Inferior parietal cortex (tissue), 1 donor: ENCODE measurements around the gene DNAAF5.

Experiments
- DNase-seq: peaks from one replicate; pipeline ENCODE4 v3.0.0-alpha.2; 2016; ENCODE audit errors: extremely low spot score

DNAAF5 gene

DNA sequence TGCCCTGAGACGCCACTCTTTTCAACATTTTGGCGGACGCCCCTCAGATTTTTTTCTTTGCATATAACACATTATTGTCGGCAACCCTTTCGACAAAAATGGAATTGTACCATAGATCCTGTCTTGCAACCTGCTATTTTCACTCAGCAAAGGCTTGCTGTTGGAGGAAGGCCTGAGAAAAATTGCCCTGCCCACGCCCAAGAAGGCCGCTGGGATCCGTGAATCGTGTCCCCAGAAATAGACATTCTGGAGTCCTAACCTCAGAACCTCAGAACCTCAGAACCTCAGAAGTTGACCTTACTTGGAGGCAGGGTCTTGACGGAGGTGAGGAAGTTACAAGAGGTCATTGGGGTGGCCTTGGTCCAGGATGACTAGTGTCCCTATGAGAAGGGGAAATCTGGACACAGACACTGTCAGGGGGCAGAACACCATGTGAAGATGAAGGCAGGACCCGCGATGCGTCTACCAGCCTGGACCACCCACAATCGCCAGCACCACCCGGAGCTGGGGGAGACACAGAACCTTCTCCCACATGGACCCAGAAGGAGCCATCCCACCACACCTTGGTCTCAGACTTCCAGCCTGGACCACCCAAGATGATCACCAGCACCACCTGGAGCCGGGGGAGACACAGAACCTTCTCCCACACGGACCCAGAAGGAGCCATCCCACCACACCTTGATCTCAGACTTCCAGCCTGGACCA is 19.1 kb upstream of the DNAAF5 start:
- DNase-seq, result no peak

DNA sequence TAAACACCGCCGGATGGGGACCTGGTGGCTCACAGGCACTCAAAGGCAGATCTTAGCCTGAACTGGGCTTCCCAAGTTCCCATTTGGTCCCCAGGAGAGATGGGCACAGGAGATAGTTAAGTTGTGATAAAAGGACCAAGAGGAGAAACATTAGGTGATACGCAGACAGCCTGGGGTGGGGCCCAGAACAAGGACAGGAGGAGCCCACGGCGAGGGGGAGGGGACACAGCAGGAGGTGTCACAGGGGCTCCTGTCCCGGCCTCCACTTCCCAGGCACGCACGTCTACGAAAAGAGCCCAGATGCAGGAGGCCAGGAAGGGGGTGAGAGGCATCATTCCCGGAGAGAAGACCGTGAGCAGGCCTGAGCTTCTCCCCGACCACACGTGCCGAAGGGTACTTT is 16.3 kb upstream of the DNAAF5 start:
- no peak for DNase-seq

DNA sequence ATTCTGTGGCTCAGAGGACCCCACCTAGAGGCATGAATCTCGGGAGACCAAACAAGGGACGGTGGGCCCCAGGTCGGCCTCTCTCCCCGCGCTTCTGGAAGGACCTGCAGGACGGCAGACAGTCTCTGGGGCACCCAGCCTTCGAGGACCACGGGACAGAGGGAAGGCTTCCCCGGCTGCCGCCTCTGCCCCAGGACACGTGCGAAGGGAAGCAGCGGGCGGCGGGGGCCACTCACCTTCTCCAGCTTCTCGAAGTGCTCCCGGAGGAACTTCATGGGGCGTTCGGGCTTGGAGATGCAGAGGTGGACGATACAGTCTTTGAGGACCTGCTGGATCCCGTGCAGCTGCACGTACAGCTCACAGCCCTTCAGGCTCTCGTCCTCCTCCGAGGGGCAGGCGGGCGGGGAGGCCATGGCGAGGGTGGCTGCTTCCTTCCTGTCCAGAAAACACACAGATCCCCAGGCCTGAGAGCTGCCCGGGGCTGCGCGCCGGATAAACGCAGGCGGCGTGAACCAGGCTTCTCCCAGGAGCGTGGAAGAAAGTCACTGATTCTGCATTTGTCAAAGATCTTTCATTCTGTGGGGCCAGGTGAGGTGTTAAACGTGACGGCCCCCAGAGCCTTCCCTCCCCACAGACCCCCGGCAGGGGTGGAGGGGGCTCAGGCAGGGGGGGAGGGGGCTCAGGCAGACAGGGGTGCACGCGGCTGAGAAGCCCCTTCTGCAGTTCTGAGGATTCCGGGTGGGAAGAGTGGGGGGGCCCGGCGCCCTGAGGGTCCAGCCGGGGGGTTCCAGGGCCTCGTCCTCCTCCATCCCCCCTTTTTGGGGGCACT is 15.2 kb upstream of the DNAAF5 start:
- no peak for DNase-seq

DNA sequence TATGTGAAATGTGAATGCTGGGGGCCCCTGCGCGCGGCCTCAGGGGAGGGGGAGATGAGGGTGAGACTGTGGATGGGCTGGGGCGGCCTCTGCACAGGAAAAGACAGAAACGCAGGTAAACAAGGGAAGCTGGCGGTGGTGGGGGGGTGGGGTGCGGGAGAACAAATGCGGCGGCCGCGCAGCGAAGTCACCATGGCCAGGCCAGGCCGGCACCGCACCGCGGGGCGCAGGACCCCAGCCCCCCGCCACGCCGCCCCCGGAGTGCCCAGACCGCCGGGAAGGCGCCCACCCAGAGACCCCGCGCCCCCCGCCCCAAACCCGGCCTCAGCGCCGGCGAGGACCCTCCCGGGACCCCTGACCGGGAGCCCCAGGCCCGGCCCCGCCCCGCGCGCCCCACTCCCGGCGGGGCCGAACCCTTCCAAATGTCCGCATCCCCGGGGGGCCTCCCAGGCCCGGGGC is 14.5 kb upstream of the DNAAF5 start:
- DNase-seq, result no peak

DNA sequence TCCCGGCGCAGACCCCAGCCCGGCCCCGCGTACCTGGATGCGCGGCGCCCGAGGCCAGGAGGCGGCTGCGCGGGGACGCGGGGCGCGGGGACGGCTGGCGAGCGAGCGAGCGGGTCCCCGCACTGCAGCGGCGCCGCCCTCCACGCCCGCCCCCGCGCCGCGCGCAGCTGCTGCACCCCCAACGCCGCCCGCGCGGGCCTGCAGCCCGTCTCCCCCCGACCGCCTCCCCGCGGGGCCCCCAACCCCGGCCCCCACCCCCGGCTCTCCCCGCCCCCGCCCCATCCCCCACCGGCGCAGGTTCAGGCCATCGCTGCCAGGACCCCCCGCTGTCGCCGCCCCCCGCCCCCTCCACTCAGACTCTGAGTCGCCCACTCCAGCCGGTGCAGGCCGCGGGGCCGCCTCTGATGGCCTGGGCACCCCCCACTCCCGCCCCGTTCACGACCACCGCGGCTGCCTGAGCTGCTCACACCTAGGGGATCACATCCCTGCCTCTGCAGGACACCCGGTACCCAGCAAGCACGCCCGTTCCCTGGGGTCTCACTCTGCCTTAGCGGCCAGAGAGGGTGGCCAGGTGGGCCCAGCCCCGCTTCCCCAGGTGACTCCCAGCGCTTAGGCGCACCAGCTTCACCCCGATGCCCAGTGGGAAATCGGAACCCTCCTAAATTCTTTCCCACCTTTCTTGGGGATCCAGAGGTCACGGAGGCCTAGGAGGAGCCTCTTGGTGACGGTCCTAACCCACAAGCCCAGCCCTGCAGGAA is 13.9 kb upstream of the DNAAF5 start:
- no peak for DNase-seq

DNA sequence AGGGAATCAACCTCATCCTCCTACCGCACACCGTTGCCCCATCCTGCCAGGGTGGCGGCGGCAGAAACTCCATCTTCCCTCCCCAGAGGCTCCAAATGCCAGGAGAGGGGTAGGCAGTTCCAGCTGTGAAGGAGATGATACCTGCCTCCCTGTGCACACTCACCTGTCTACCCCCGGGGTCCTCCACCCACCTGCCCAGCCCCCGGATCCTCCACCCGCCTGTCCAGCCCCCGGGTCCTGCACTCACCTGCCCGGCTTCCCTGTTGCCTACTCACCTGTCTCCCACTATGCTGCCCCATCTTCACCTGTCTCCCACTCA is 13.4 kb upstream of the DNAAF5 start:
- no peak for DNase-seq

DNA sequence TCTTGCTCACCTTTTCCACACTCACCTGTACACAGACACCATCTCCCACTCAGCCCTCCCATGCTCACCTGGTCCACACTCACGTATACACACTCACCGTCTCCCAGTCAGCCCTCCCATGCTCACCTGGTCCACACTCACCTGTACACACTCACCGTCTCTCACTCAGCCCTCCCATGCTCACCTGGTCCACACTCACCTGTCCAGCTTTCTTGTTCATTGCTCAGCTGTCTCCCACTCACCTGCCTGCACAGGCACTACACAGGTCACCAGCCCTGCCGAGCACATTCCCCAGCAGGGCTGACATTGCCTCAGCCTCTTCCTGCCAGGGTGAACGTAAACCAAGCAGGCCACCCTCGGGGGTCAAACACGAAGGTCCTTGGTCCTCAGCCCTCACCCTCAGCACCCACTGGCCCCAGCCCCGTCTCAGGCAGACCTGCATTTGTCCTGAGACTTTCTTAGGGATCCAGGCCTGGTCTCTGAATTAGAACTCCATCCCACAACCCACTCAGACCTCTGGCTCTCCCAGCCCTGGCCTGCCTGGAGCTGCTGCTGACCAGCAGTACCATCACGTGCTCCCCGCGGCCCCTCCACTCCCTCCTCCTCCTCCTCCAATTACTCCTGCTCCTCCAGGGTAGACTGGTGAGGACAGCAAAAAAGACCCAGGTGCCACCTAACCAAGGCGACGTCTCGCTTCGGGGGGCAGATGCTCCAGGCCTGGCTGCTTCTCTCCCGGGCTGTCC is 12.8 kb upstream of the DNAAF5 start:
- DNase-seq, result no peak

DNA sequence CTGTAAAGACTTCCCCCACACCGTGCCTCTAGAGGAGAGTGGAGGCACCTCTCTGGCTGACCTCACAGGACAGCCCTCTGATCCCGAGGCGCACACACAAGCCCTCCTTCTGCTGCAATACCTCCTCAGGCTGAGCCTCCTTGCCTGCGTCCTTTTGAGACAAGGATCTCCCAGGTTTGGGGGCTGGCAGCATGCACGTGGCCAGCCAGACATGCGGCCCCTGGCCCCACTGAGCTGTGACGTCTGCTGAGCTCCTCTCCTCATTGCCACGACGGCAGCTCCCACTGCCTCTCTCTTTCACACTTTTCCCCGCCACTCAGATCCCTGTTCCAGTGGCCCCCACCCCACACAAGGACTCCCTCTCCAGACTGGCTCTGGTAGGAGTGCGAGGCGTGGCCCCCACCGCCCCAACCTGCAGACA is 12.2 kb upstream of the DNAAF5 start:
- no peak for DNase-seq

DNA sequence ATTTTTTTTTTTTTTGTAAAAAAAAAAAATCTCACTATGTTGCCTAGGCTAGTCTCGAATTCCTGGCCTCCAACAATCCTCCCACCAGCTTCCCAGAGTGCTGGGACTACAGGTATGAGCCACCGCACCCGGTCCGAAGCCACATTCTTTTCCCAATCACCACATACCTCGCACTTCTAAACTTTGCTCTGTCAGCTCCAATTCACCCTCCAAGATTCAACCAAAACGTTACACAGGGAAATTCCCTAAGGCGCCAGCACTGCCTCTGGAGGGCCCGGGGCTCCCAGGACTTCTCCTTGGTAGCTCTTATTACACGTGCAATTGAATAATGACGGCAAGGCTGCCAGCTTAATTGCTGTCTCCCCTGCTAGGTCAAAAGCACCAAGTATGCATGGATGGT is 10.3 kb upstream of the DNAAF5 start:
- no peak for DNase-seq

DNA sequence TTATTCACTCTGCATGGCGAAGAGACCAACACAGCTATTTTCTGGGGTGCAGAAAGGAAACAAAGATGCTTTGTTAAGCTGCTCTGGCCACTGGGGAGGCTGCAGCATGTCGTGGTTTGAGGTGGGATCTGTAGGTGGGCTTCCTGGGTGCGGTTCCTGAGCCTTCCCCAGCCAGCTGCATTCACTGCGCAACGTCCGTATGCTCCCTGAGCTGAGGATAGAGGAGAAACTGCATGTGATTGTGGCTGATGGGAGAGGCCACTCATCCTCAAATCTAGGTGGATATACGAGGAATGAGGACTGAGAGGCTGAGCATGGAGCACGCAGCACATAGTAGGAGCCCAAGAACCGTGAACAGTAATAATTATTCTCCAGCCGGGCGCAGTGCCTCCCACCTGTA is 9.9 kb upstream of the DNAAF5 start:
- no peak for DNase-seq

DNA sequence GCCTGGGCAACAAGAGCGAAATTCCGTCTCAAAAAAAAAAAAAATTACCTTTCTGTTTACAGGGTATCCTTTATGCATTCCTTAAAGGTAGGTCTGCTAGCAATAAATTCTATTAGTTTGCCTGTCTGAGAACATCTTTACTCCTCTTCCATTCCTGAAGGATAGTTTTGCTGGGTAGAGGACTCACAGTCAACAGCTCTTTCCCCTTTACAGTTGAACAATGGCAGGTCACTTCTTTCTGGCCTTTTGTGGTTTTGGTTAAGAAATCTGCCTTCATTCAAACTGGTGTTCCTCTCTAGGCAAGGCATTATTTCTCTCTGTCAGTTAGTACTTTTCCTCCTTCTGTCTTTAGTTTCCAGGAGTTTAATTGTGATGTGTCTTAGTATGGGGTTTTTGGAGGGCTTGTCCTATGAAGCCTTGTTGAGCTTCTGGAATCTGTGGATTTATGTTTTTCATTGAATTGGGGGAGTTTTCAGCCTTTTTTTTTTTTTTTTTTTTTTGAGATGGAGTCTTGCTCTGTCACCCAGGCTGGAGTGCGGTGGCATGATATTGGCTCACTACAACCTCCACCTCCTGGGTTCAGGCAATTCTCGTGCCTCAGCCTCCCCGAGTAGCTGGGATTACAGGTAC is 4.8 kb upstream of the DNAAF5 start:
- DNase-seq, result no peak

DNA sequence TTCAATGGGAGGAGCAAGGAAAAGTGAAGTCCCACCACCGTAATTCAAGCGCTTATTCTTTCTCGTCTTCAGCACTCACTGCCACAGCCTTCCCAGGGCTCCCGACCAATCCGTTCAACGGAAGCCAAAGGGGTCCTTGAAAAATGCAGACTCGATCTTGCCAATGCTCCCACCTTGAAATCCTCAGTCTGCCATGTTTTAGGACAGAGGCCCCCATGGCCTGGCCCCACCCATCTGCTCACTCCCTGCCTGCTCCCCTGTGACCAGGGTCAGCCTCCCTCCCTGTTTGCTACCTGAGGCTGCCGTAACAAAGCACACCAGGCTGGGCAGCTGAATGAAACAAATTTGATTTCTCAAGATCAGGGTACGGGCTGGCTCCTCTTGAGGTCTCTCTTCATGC is 3.0 kb upstream of the DNAAF5 start:
- no peak for DNase-seq

DNA sequence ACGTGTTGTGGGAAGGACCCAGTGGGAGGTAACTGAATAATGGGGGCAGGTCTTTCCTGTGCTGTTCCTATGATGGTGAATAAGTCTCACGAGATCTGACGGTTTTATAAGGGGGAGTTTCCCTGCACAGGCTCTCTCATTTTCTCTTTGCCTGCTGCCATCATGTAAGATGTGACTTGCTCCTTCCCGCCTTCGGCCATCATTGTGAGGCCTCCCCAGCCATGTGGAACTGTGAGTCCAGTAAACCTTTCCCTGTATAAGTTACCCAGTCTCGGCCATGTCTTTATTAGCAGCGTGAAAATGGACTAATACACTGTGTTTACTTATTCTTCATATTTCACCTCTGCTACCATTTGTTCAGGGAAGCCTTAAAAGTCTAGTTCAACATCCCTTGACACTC is 2.2 kb upstream of the DNAAF5 start:
- DNase-seq, result no peak

DNA sequence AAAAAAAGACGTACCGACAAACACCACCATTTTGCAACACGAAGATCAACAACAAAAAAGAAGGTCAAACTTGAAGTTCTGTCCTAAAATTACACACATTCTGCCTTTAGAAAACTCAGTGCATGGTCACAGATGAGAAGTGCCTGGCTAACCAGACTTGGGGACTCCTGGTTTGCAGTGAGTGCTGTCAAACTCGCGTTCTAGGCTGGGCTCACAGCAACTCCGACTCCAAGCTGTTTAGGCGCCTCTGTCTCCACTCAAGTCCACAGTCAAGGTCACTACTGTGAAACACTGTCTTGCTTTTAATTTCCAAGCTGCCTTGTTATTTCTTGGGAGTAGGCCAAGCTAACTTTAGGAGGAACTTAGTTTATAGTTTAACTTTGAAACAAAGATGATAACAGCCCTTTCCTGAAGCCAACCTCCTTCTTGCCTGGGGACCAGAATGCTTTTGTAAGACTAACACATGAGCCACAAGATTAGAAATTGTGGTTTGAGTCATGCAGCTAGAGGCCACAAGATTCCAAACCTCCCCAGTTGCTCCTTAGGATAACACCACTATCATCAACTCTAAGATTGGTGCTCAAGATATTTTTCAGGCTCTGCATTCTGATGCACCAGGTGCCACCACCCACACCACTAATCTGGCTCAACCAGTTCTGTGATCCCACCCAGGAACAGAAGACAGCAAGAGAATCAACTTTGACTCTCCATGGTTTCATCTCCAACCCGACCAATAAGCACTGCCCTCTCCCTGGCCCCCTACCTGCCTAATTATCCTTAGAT is 1.1 kb upstream of the DNAAF5 start:
- no peak for DNase-seq

DNA sequence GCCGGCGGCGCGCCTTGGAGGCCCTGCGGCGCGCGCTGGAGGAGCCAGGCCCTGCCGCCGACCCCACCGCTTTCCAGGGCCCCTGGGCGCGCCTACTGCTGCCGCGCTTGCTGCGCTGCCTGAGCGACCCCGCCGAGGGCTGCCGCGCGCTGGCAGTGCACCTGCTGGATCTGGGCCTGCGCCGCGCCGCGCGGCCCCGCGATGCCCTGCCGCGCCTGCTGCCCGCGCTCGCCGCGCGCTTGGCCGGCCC is 280 bp downstream of the DNAAF5 start:
- no peak for DNase-seq

DNA sequence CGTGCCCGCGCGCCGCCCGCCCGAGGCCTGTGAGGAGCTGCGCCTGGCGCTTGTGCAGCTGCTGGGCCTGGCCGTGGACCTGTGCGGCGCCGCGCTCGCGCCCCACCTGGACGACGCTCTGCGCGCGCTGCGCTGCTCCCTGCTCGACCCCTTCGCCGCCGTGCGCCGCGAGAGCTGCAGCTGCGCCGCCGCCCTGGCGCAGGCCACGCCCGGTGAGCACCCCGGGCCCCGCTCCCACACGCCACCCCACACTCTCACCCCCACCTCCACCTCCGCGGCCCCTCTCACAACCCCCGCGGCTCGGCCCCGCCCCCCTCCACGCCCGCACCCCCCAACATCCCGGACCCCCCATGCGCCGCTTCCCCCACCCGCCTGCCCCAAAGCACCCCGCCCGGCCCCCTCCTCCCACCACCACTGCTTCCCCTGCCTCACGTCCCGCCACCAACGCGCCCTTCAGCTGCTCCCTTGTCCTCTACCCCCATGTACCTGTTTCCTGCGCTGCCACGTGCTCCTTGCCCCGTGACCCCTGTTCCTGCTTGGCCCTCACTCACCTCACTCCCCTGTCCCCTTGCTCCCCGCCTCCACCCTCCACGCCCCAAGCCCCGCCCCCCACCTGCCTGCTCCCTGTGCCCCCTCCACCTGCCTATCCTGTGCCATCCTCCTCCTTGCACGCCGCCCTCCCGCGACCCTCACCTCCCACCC is 756 bp downstream of the DNAAF5 start, which contains the start of gene PRKAR1B:
PRKAR1B (minus strand) TSS at position 178 of the 702 bp plus-strand sequence. CDS start 15,776 bp downstream, outside the sequence.
- DNase-seq, result no peak

DNA sequence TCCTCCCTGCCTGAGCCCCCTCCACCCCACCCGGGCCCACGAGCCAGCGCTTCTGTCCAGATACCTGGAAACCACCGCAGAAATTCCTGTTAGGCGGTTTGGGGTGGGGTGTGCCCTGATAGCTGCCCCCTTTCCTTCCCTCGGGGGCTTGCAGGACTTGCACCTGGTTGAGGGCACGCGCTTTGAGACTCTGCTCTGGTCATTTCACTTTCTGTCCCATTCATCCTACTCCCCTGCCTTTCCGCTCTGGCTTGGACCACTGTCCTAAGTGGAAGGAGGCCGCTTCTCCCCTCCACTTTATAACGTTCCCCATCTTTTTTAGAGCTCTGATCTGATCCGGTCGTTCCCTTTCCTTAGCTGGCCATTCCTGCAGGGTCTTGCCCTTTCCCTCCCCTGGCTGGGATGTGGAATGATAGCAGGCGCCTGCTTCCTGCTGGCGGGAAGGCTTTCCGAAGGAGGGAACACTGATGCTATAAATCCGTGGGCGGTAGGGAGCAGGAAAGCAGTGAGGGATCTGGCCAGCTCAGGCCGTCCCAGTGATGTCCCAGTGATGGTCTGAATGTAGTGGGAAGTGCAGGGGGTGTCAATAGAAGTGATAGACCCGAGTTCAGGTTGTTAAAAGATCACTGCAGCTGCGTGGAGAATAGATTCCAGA is 1.4 kb downstream of the DNAAF5 start:
- DNase-seq, result no peak

DNA sequence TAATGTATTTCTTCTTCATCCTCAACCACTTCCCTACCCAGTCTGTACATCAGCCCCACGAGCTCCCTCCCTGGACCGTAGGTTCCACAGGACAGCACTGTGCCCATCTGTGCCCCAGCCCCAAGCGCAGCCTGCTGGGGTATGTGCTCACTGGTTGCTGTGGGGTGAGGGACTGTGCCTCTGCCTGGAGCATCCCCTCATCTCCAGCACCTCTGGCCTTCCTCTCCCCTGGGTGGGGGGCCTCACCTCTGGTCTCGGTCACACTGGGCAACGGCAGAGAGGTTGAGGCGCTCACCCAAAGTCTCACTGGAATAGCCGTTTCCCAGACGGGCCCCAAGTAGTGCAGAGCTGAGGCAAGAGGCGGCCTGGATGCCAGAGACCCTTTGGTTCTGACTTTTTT is 2.1 kb downstream of the DNAAF5 start:
- no peak for DNase-seq

DNA sequence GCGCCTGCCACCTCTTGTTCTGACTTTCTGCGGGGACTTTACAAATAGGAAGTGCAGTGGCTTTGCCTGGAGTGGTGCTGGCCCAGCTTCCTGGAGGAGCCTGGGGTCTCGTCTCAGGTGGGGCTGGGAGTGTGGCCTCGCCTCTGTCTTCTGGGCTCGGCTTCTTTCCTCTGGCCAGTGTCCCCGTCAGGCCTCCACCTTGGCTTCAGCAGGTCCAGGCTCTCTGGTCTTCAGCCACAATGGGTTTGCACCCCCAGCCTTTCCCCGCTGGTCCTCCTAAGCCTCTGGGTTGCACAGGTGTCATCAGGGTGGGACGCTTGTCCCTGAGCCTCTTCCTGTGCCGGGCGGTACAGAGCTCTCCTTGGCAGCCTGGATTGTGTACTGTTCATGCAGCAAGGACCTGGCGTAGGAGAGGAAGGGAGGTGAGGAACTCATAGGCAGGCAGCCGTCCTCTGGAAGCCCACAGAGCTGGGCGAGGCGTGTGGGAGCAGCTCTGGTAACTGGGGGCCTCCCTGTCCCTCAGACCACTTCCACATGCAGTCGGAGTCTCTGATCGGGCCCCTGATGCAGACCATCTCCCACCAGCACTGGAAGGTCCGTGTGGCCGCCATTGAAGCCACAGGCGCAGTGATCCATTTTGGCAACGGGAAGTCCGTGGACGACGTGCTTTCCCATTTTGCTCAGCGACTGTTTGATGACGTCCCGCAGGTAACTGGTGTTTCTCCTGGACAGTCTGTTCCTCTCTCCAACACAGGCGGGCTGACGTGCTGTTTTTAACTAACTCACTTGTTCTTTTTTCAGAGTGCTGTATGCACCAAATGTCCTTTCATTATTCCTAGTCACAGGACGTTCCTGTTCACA is 2.9 kb downstream of the DNAAF5 start:
- DNase-seq, result no peak
